Transverse colon (tissue), 4 donors: ENCODE data around the gene MS4A18. TPM values are rescaled to one million over a fixed set of nuclear protein-coding genes. Genes with fewer than 3 reads are reported as not detected.

Experiments used
- DNase-seq: peaks from one replicate; pipeline ENCODE4 v3.0.0-alpha.2; 2019
- H3K27ac ChIP-seq, 4 donors: fragments of 200-600 bp; sonication (generic); 2 replicates each; pipeline ENCODE4 v1.5.1; 2016 to 2018; ENCODE audit warnings: inconsistent platforms in 4 of 4
- H3K27me3 ChIP-seq: fragments of 200-600 bp; sonication (generic); 2 replicates; pipeline ENCODE4 v1.5.1; 2017; ENCODE audit warnings: inconsistent platforms
- H3K36me3 ChIP-seq, 4 donors: fragments of 200-600 bp; sonication (generic); 2 replicates each; pipeline ENCODE4 v1.5.1; 2017 to 2019; ENCODE audit warnings: inconsistent platforms in 4 of 4
- H3K4me1 ChIP-seq, 4 donors: fragments of 200-600 bp; sonication (generic); 2 replicates each; pipeline ENCODE4 v1.5.1; 2017 to 2020; ENCODE audit warnings: inconsistent platforms in 4 of 4
- H3K4me3 ChIP-seq, 4 donors: fragments of 200-600 bp; sonication (generic); 1 replicate in 1 of 4; 2 replicates in 3 of 4; pipeline versions ENCODE4 v1.5.1 to v1.6.1; 2017 to 2019; ENCODE audit warnings: inconsistent platforms in 4 of 4
- H3K9me3 ChIP-seq, 2 donors: fragments of 200-600 bp; sonication (generic); 2 replicates each; pipeline ENCODE4 v1.5.1; 2017 to 2019; ENCODE audit warnings: inconsistent platforms in 2 of 2
- EP300 ChIP-seq: sonication (generic); formaldehyde crosslinking; IDR thresholded peaks from one replicate; pipeline ENCODE4 v1.6.1; 2017; ENCODE audit warnings: antibody characterized with exemption, low read depth
- POLR2A ChIP-seq: fragments of 450-650 bp; IDR thresholded peaks from one replicate; pipeline ENCODE4 v1.6.1; 2016; ENCODE audit warnings: antibody characterized with exemption, mild to moderate bottlenecking, moderate library complexity
- POLR2AphosphoS5 ChIP-seq, 3 donors: sonication (generic); formaldehyde crosslinking; IDR thresholded peaks; one replicate each; pipeline ENCODE4 v1.6.1; 2016; ENCODE audit warnings: antibody characterized with exemption in 3 of 3
- WGBS, 2 donors: methylation state at CpG; one replicate each; pipeline ENCODE4 v1.1.5; 2018; ENCODE audit warnings: low coverage in 1 of 2; 5-methylcytosine and 5-hydroxymethylcytosine counted together
- in situ Hi-C, 4 donors: fragments of 200-750 bp; cut with MboI; loops; one replicate each; pipeline versions ENCODE4 v1.15.0 to v1.15.1; 2017; ENCODE audit warnings: low sequenced_read_pairs in 3 of 4, low pct_ligation_motif_present in 1 of 4, low pct_unique_long_range_greater_than_20kb in 1 of 4
- intact Hi-C: fragments of 100-400 bp; cut with DNase I; formaldehyde crosslinking; loops from one replicate; pipeline ENCODE4 v1.15.1; 2023; ENCODE audit warnings: low total_unique reads
- total RNA-seq, 4 donors: library from RNA; depleted of rRNA; stranded (reverse); fragments of >200 nt; gene quantifications; one replicate each; pipeline ENCODE4 v1.1.0, GENCODE V29; 2016
- TF ChIP-seq, protein P1 (sequence below), 5 experiments: fragments of 200-600 bp in 3 of 5; fragments of 450-650 bp in 2 of 5; sonication (generic) in 3 of 5; IDR thresholded peaks; 1 replicate in 2 of 5; 2 replicates in 3 of 5; pipeline ENCODE4 v1.5.1; 2016 to 2017; ENCODE audit warnings: antibody characterized with exemption in 5 of 5, inconsistent platforms in 3 of 5, mild to moderate bottlenecking in 2 of 5, moderate library complexity in 1 of 5

MS4A18 gene
- total RNA-seq, 4 donors from 2014 or later: not detected

DNA sequence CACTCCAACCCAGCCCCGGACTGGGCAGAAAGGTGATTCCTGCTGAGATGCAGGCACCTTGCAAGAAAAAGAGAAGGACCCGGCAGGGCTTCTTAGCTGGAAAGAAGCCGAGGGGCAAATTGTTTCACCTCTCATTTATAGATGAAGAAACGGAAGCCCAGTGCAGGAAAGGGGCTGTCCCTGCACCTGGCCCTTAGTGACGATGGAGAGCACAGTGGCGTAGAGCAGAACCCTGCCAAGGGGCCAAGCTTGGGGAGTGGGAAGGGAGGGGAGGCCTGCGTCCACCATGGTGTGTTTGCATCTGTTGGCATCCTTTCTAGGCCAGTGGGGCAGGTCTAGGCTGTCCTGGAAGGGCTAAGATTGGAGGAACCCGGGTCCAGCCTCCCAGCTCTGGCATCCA, 24.3 kb downstream of the MS4A18 start:
- in situ Hi-C loops: no loop called here

DNA sequence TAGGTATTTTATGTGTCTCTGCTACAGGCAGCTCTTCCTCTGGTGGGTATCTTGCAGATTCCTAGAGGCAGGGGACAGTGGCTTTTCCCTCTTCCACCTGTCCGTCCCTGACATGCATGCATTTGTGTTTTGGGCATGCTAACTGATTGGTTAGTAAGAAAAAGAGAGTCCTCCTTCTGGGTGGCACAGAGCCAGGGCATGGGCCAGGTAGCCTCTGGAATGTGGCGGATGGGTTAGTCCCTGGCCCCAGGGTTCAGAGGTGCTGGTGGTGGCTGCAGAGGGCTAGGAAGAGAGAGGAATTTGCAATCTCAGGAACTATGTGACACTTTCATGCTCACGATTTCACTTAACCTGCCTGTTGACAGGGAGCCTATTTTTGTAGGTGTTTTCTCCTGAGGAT, 26.4 kb downstream of the MS4A18 start:
- Histone ChIP-seq H3K36me3 (no peaks in the 10 kb centered on the region), H3K27me3 (peaks cover 24% of the 10 kb centered on the region), H3K9me3 (no peaks in the 10 kb centered on the region), H3K27ac (no peak overlapping the region), H3K4me3 (no peak overlapping the region), H3K4me1 (no peaks in the 10 kb centered on the region)
- DNase-seq: no peak
- in situ Hi-C loops: no loop called here
- WGBS, 2 donors: 86% methylated on average over 3 of the region's 3 CpGs; no CpG with 5 or more reads in 1 of the 2 donors
- TF ChIP-seq, protein P1, sequence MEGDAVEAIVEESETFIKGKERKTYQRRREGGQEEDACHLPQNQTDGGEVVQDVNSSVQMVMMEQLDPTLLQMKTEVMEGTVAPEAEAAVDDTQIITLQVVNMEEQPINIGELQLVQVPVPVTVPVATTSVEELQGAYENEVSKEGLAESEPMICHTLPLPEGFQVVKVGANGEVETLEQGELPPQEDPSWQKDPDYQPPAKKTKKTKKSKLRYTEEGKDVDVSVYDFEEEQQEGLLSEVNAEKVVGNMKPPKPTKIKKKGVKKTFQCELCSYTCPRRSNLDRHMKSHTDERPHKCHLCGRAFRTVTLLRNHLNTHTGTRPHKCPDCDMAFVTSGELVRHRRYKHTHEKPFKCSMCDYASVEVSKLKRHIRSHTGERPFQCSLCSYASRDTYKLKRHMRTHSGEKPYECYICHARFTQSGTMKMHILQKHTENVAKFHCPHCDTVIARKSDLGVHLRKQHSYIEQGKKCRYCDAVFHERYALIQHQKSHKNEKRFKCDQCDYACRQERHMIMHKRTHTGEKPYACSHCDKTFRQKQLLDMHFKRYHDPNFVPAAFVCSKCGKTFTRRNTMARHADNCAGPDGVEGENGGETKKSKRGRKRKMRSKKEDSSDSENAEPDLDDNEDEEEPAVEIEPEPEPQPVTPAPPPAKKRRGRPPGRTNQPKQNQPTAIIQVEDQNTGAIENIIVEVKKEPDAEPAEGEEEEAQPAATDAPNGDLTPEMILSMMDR (IDR thresholded peaks at IDR 0.05): no peak
- TF ChIP-seq POLR2AphosphoS5 (IDR thresholded peaks at IDR 0.05) (no peak), EP300 (no peak), POLR2A (no peak)
- intact Hi-C loops: no loop called here

More for the DNA sequence above, 24.3 kb downstream of the MS4A18 start:
- Histone ChIP-seq H3K36me3 (no peaks in the 10 kb centered on the region), H3K9me3 (no peaks in the 10 kb centered on the region), H3K4me3 (no peak overlapping the region), H3K4me1 (no peaks in the 10 kb centered on the region), H3K27ac (no peak overlapping the region), H3K27me3 (peaks cover 24% of the 10 kb centered on the region)
- DNase-seq: no peak
- WGBS, 2 donors: 72% methylated on average over 8 of the region's 8 CpGs; no CpG with 5 or more reads in 1 of the 2 donors
- no peak for TF ChIP-seq POLR2AphosphoS5 (IDR thresholded peaks at IDR 0.05)
- TF ChIP-seq, protein P1 (IDR thresholded peaks at IDR 0.05): no peak
- no peak for TF ChIP-seq POLR2A
- no peak for TF ChIP-seq EP300
- intact Hi-C loops: loop anchor here (5.0 to 10.0 kb wide), 2 partner anchors 1294 to 1812 kb away; partner anchors contain the start of genes GLYATL1 and OR4D6

DNA sequence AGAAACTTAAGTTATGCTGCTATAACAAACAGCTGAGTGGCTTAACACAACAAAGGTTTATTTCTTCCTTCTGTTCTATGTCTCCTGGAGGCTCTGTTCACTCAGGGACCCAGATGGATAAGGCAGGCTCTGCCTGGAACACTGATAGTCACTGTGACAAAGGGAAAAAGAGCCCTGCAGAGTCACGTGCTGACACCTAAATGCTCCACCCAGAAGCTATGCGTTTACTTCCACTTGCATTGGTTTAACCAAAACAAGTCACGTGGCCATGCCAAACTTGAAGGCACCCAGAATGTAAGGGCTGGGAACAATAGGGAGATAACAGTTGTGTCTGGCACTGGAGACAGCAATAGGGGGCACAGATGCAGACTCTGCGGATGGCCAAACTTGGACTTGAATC, 28.8 kb downstream of the MS4A18 start:
- intact Hi-C loops (no loop called here), in situ Hi-C loops (no loop called here)
- WGBS, 2 donors: 45 to 48% methylated on average over 4 of the region's 4 CpGs
- Histone ChIP-seq H3K27me3 (peaks cover 24% of the 10 kb centered on the region), H3K9me3 (no peaks in the 10 kb centered on the region), H3K27ac (no peak overlapping the region), H3K4me3 (no peak overlapping the region), H3K36me3 (no peaks in the 10 kb centered on the region), H3K4me1 (no peaks in the 10 kb centered on the region)
- TF ChIP-seq POLR2AphosphoS5 (IDR thresholded peaks at IDR 0.05) (no peak), POLR2A (no peak), EP300 (no peak)
- TF ChIP-seq, protein P1 (IDR thresholded peaks at IDR 0.05): no peak
- no peak for DNase-seq

DNA sequence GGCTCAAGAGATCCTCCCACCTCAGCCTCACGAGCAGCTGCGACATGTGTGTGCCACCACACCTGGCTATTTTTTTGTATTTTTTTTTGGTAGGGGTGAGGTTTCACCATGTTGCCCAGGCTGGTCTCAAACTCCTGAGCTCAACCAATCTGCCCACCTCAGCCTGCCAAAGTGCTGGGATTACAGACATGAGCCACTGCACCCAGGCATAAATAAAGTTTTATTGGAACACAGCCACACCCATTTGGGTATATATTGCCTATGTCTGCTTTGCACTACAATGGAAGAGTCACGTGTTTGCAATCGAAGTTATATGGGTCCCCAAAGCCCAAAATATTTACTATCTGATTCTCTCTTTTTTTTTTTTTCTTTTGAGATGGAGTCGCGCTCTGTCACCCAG, 30.4 kb downstream of the MS4A18 start:
- H3K4me3 ChIP-seq: no peak overlapping the region
- no peaks in the 10 kb centered on the region for H3K4me1 ChIP-seq
- peaks cover 24% of the 10 kb centered on the region for H3K27me3 ChIP-seq
- WGBS, 2 donors: 86 to 94% methylated on average over 6 of the region's 6 CpGs
- H3K36me3 ChIP-seq: no peaks in the 10 kb centered on the region
- H3K27ac ChIP-seq: no peak overlapping the region
- DNase-seq: no peak
- in situ Hi-C loops: no loop called here
- no peaks in the 10 kb centered on the region for H3K9me3 ChIP-seq
- intact Hi-C loops: no loop called here
- TF ChIP-seq POLR2AphosphoS5 (IDR thresholded peaks at IDR 0.05) (no peak), EP300 (no peak), POLR2A (no peak)
- TF ChIP-seq, protein P1 (IDR thresholded peaks at IDR 0.05): no peak
